OCI-M1 (cell line): Measurements from ENCODE around the gene JMJD8.
"Not testable (repeated sequence)": the region's sequence is repeated elsewhere in the genome, so short reads cannot be mapped to it uniquely, and the experiment has no call there.

Source experiments
- DNase-seq: peaks from one replicate; lab custom pipeline; 2025; lab: John Stamatoyannopoulos, UW

The JMJD8 gene

GRCh38 chr16:708959-709358 lies 24.8 kb upstream of the JMJD8 start:
- no peak for DNase-seq

- no peak for DNase-seq
Measured at GRCh38 chr16:708019-708418, 23.9 kb upstream of the JMJD8 start.

GRCh38 chr16:707062-707538 lies 23.0 kb upstream of the JMJD8 start:
- no peak for DNase-seq

DNA sequence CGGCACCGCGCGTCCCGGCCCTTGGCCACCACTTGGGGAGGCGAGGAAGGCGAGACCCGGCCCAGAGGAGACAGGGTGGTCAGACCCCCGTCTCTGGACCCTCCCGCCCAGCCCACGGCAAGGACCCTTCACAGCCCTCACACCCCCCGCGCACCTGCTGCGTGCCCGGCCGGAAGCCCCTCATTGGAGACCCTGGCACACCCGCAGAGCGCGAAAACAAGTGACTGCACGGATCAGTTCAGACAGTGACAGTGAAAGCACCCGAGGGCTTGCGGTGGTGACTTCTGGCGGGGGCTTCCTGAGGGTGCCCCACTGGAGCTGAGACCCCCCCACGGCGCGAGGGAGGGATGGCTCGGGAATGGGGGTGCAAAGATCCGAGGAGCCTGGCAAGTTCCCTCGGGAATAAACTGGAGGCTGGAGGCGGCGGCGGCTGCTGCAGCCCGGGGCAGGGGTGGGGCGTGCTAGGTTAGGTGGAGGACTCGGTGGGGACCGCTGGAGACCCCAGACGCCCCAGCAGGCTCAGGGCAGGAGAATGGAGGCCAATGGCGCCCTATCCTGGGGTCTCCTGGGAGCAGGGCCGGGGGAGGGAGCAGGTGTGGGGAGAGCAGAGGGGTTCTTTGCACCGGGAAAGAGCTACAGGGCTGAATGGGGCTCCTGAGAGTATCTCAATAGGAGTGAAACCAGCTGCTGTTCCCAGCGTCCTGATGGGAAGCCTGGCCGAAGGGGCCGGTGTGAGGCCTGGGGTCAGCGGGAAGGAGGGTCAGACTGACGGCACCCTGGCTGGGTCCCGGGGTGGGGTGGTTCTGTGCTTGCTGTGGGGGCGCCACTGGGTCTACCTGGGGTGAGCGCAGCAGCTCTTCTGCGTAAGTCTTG lies 22.3 kb upstream of the JMJD8 start:
- no peak for DNase-seq

DNA sequence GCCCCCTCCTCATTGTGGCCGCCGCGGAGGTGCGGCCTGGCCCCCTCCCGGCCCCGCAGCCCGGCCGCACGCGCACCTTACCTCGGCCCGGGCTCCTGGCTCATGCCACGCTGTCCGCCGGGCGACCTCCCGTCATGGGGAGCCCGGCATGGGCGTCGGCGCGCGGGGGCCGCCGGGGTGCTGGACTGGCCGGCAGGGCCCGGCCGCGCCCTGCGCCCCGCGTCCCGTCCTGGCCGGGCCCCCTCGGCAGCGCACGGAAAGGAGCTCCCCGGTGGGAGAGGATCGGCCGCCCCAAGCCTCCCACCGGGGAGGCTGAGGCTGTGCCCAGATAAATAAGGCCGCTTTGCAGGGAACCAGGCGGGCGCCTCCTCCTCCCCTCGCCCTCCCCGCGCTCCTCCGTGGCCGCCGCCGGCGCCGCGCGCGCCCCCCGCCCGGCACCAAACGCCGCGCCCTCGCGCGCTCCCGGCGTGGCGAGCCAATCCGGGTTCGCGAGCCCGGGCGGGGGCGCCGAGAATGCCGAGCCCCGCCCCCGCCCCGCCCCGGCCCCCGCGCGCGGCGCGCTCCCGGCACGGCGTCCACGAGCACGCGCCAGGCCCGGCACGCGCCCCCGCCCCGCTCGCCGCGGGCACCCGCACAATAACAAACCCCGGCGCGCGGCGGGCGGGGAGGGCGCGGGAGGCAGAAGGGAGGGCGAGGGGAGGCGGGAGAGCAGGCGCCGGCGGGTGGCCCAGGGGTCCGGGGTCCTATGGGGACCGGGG lies 21.5 kb upstream of the JMJD8 start, which contains the start of gene FBXL16:
Gene FBXL16, minus strand, starts transcription at position 371 of the 758 bp plus-strand sequence. CDS start 8,396 bp downstream, outside the sequence.
- no peak for DNase-seq

DNA sequence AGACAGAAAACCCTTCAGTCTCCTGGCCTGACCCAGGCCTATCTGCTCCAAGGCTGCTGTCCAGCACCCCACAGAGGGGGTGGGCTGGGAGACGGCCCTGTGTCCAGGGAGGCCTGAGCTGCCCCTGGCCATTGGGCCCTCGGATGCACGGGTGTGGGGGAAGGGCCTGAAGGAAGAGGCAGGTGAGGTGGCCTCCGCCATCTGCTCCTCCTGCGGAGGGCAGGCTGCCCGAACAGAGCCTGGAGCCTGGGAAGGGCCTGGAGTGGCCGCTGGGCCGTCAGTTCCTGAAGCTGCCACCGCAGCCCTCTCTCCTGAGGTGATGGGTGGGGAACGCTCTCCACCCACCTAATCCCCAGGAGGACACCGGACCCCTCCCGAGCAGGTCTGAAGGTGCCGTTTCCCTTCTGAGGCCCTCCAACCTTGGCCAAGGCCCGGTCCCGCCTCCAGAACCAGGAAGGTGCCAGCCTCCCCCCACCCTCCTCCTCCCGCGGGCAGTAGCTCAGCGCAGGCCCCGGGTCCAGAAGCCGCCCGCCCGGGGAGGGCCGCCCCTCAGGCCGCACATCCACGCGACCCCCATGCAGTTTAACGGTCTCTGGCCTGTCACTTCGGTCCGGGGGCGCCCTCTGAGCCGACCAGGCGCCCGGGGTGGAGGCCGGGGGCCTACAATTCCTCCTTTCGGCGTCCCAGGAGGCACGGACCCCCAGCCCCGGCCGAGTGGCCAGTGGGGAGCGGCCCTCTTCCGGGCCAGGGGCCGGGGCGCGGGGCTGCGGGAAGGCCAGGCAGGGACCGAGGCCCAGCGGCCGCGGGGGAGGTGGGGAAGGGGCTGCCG lies 20.6 kb upstream of the JMJD8 start:
- no peak for DNase-seq

- no peak for DNase-seq
Measured at GRCh38 chr16:704047-704446, 19.9 kb upstream of the JMJD8 start.

DNA sequence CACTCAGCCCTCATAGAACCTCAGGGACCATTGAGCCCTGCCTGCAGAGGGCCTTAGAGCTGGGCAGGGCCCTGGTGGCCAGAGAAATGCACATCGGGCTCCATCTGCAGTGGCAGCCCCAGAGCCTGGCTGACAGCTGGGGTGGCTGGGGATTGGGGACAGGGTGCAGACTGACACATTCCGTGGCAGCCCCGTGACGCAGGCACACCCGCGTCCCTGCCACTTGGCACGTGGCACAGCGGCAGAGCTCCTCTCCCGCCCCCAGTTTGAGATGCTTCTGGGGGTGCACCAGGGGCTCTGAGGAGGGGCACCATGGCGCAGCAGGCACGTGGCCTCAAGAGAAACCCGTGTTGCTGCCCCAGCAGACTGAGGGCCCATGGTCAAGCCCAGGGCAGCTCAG lies 19.3 kb upstream of the JMJD8 start:
- no peak for DNase-seq

DNA sequence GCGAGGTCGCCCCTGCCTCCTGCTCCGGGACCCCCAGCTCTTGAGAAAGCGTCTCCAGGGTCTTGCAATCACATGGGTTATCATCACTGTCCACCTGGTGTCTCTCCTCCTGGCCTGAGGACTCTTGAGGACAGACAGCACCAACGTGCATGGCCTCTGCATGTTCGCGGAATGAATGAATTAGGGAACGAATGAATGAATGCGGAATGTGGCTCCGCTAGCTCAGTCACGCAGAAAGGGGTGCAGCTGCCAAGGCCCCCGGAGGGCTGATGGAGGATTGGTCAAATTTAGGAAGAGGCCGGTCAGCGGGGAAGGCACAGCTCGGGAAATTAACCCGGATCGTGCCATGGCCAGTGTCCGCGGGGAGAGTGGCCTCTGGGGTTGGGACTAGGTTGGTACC lies 18.2 kb upstream of the JMJD8 start:
- no peak for DNase-seq

DNA sequence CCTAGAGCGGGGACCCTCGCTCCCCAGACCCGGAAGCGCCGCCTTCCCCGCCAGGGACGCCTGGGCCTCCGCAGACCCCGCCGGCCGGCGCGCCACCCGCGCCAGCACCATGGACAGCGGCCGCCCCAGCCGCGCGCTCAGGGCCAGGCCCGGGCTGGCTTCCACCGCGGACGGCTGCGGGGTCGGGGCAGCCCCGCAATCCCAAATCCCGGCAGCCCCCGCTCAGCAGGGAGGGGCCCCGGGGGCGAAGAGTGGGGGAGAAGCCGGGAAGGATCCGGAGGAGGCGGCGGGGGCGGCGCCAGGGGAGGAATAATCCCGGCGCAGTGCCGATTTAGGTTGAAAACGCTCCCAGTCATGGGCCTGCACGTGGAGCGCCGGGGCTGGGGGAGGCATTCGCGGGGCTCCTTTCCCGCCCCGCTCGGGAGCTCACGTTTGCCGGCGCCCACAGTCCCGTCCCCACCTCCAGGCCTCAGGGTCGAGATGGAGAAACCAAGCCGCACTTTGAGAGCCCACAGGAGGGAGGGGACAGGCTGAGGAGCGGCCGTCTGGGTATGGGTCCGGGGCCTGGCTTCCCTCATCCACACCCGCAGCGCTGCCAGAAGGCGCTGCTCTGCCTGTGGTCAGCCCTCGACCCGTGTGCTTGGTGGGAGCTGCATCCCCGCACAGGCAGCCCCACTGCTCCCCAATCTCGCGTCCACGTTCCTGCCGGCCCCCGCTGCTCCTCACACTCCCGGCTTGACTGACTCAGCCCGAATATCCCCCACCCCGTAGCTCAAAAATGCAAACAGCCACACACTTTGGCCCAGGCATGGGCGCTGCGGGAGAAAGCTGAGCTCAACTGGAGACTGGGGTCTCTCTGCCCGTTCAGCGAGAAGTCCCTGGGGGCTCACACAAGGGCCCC lies 16.8 kb upstream of the JMJD8 start:
- peak; percentile 42 for DNase-seq

- no peak for DNase-seq
Measured at GRCh38 chr16:698911-699671, 15.0 kb upstream of the JMJD8 start.

DNA sequence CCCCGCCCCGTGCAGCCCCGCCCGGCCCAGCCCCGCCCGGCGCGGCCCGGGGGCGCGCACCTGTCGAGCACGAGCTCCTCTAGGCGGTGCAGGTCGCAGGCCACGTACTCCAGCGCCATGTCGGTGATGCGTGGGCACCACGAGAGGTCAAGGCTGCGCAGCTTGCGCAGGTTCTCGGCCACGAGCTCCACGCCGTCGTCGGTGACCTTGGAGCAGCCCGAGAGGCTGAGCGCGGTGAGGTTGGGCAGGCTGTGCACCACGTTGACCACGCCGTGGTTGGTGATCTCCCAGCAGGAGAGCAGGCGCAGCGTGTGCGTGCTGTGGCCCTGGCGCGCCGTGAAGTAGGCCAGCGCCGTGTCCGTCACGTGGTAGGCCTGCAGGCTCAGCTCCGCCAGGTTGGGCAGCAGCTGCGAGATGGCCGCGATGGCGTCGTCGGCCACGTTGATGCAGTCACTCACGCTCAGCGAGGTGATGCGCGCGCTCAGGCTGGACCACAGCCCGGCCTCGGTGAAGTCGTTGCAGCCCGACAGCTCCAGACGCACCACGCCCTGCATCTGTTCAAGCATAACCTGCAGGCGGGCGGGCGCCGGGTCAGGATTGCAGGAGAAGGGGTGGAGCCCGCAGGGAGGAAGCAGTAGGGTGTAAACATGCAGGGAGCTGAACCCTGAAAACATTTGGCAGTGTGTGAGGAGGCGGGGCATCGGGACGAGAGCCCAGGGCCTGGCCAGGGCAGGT lies 11.4 kb upstream of the JMJD8 start:
- DNase-seq: no peak

- DNase-seq: no peak
Measured at GRCh38 chr16:694863-695354, 10.8 kb upstream of the JMJD8 start.

DNA sequence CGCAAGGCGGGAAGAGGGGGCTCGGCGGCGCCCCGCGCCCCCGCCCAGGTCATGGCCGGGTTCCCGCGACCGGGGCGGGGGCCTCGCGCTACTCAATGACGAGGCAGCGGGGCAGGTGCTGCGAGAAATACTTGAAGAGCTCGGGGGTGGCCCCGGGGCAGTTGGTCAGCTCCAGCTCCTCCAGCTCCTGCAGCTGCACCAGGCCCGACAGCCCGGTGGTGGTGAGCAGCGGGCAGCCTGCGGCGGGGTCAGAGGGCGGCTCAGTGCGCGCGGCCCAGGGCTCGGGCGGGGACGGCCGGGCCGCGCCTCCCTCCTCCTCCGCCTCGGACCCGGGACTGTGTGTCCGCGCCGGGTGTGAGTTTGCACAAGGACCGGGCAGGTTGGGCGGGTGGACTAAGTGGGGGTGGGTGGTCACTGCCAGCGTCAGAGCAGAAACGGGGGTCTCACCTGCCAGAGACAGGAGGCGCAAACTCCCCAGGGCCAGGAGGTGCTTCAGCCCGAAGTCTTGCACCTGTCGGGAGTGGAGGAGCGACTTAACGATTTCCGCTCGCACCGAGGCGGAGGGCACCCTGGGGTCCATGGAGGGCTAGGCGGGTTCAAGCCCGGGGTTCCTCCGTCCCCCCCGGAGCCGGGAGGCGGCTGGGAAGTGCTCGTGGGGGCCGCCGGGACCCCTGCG lies 10.2 kb upstream of the JMJD8 start:
- no peak for DNase-seq

DNA sequence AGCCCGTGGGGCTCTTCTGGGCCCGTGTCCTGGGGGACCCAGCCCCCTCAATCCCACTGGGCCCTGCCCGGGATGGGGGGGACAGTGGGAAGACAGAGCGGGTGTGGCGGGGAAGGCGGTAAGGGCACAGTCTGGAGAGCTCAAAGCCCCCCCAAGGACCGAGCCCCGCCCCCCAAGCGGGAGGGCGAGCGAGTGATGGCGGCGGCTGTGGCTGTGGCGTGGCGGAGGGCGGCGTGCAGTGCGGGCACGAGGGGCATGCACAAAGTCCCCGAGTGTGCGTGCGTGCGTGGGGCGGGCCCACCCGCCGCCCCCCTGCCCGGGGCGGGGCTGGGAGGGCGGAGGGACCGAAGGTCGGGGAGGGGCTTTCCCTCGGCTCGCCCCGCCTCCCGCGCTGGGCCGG lies 9.6 kb upstream of the JMJD8 start:
- no peak for DNase-seq

DNA sequence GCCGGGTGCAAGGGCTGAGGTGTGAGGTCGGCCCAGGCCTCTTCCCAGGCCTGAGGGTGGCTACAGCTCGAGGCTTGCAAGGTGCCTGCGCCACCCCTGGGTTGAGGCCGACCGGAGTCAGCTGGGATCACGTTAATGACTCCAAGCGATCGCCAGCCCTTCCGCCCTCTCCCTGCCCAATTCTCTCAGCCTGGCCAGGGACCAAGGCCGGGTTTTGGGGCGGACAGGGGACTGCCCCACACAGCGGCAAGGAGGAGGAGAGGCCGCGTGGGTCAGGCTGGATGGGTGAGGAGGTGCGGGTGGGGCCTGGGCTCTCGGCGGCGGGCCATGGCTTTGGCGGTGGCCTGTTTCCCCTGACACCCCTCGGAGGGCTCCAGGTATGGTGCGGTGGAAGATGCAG lies 9.2 kb upstream of the JMJD8 start:
- DNase-seq: no peak

GRCh38 chr16:692356-693108 lies 8.4 kb upstream of the JMJD8 start:
- no peak for DNase-seq

GRCh38 chr16:691242-691641 lies 7.1 kb upstream of the JMJD8 start:
- DNase-seq: not testable (repeated sequence)
